ENCODE measurements around the gene PAQR7. TPM values are rescaled to one million over a fixed set of nuclear protein-coding genes. Genes with fewer than 3 reads are reported as not detected.

The PAQR7 gene
- total and polyA plus RNA-seq, 4 donors = 4.2 to 12.1 (median 6.6) TPM

GRCh38 chr1:25815208-25816111 is 60.0 kb downstream of the PAQR7 start:
- Histone ChIP-seq H3K9me3 (ENCODE audit: control insufficient read depth in 4 of 4, insufficient read depth in 3 of 4, low read length in 3 of 4) (no peaks in the 10 kb centered on the region), H3K27ac (ENCODE audit: low read depth in 1 of 2, low read length in 1 of 2) (peak overlapping the region in 1 of 2 donors; percentile 4), H3K4me1 (ENCODE audit: control insufficient read depth in 5 of 5, insufficient read depth in 5 of 5, low read length in 5 of 5) (peaks cover 0 to 17% (median 9%) of the 10 kb centered on the region in 5 donors), H3K27me3 (ENCODE audit: control insufficient read depth in 3 of 3, insufficient read depth in 3 of 3, low read length in 2 of 3) (no peaks in the 10 kb centered on the region), H3K9ac (ENCODE audit: insufficient read depth in 1 of 2, low read length in 2 of 2) (no peak overlapping the region), H3K36me3 (ENCODE audit: control insufficient read depth in 4 of 4, insufficient read depth in 4 of 4, low read length in 4 of 4) (peaks cover 0 to 33% (median 11%) of the 10 kb centered on the region in 4 donors), H3K4me3 (no peak overlapping the region)
- no peak for ATAC-seq (ENCODE audit: insufficient read depth, low FRiP score)
- no peak for DNase-seq
- 90 to 93% methylated on average over 24 of the region's 24 CpGs for WGBS, 2 donors
- TF ChIP-seq CTCF (IDR thresholded peaks at IDR 0.05; ENCODE audit: control extremely low read depth, extremely low read depth) = no peak

- Histone ChIP-seq H3K9me3 (ENCODE audit: control insufficient read depth in 4 of 4, insufficient read depth in 3 of 4, low read length in 3 of 4) (no peaks in the 10 kb centered on the region), H3K4me3 (no peak overlapping the region), H3K27ac (ENCODE audit: low read depth in 1 of 2, low read length in 1 of 2) (no peak overlapping the region), H3K27me3 (ENCODE audit: control insufficient read depth in 3 of 3, insufficient read depth in 3 of 3, low read length in 2 of 3) (no peaks in the 10 kb centered on the region), H3K9ac (ENCODE audit: insufficient read depth in 1 of 2, low read length in 2 of 2) (no peak overlapping the region), H3K4me1 (ENCODE audit: control insufficient read depth in 5 of 5, insufficient read depth in 5 of 5, low read length in 5 of 5) (peaks cover 0 to 17% (median 9%) of the 10 kb centered on the region in 5 donors), H3K36me3 (ENCODE audit: control insufficient read depth in 4 of 4, insufficient read depth in 4 of 4, low read length in 4 of 4) (peaks cover 0 to 38% (median 13%) of the 10 kb centered on the region in 4 donors)
- no peak for DNase-seq
- WGBS, 2 donors = 88 to 92% methylated on average over 7 of the region's 7 CpGs
- TF ChIP-seq CTCF (IDR thresholded peaks at IDR 0.05; ENCODE audit: control extremely low read depth, extremely low read depth) = no peak
- no peak for ATAC-seq (ENCODE audit: insufficient read depth, low FRiP score)
Measured at GRCh38 chr1:25814549-25815087, 60.9 kb downstream of the PAQR7 start.

- 89 to 91% methylated on average over 24 of the region's 24 CpGs for WGBS, 2 donors
- peaks cover 0 to 45% (median 13%) of the 10 kb centered on the region in 4 donors for H3K36me3 ChIP-seq (ENCODE audit: control insufficient read depth in 4 of 4, insufficient read depth in 4 of 4, low read length in 4 of 4)
Measured at GRCh38 chr1:25813734-25814471, 61.6 kb downstream of the PAQR7 start.

More at GRCh38 chr1:25813734-25814471, 61.6 kb downstream of the PAQR7 start:
- no peak overlapping the region for H3K27ac ChIP-seq (ENCODE audit: low read depth in 1 of 2, low read length in 1 of 2)
- ATAC-seq (ENCODE audit: insufficient read depth, low FRiP score) (no peak), DNase-seq (no peak)
- H3K27me3 ChIP-seq (ENCODE audit: control insufficient read depth in 3 of 3, insufficient read depth in 3 of 3, low read length in 2 of 3) = no peaks in the 10 kb centered on the region
- TF ChIP-seq CTCF (IDR thresholded peaks at IDR 0.05; ENCODE audit: control extremely low read depth, extremely low read depth) = no peak
- H3K4me3 ChIP-seq = no peak overlapping the region
- peaks cover 0 to 14% (median 7%) of the 10 kb centered on the region in 5 donors for H3K4me1 ChIP-seq (ENCODE audit: control insufficient read depth in 5 of 5, insufficient read depth in 5 of 5, low read length in 5 of 5)
- H3K9ac ChIP-seq (ENCODE audit: insufficient read depth in 1 of 2, low read length in 2 of 2) = no peak overlapping the region
- H3K9me3 ChIP-seq (ENCODE audit: control insufficient read depth in 4 of 4, insufficient read depth in 3 of 4, low read length in 3 of 4) = no peaks in the 10 kb centered on the region
